ENCODE results near the gene UTY. TPM values are rescaled to one million over a fixed set of nuclear protein-coding genes. Genes with fewer than 3 reads are reported as not detected.

Gene UTY
- total RNA-seq, 1 donor from 2014 or later = 31.9 TPM

DNA sequence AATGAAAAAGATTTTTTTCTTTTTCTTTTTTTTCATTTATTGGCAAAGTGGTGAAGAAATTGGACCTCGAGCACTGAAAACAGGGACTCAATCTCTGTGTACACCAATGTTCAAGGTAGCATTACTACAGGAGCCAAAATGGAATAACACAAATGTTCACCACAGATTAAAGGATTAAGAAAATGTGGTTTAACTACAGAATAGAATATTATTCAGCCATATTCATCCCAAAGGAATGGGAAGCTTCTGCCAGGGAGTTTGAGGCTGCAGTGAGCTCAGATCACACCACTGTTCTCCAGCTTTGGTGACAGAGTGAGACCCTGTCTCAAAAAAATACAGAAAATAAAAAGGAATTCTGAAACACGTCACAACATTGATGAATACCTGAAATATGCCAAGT, 81.0 kb downstream of the UTY start:
- no peaks in the 10 kb centered on the region for H3K36me3 ChIP-seq
- H3K27me3 ChIP-seq = no peaks in the 10 kb centered on the region
- TF ChIP-seq, protein P1, sequence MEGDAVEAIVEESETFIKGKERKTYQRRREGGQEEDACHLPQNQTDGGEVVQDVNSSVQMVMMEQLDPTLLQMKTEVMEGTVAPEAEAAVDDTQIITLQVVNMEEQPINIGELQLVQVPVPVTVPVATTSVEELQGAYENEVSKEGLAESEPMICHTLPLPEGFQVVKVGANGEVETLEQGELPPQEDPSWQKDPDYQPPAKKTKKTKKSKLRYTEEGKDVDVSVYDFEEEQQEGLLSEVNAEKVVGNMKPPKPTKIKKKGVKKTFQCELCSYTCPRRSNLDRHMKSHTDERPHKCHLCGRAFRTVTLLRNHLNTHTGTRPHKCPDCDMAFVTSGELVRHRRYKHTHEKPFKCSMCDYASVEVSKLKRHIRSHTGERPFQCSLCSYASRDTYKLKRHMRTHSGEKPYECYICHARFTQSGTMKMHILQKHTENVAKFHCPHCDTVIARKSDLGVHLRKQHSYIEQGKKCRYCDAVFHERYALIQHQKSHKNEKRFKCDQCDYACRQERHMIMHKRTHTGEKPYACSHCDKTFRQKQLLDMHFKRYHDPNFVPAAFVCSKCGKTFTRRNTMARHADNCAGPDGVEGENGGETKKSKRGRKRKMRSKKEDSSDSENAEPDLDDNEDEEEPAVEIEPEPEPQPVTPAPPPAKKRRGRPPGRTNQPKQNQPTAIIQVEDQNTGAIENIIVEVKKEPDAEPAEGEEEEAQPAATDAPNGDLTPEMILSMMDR (IDR thresholded peaks at IDR 0.05) = no peak
- H3K4me3 ChIP-seq = no peak overlapping the region
- H3K9me3 ChIP-seq = no peaks in the 10 kb centered on the region
- H3K27ac ChIP-seq = no peak overlapping the region
- intact Hi-C loops (cut with DNase I) = no loop called here
- DNase-seq (no peak), ATAC-seq (no peak)
- no peaks in the 10 kb centered on the region for H3K4me1 ChIP-seq

DNA sequence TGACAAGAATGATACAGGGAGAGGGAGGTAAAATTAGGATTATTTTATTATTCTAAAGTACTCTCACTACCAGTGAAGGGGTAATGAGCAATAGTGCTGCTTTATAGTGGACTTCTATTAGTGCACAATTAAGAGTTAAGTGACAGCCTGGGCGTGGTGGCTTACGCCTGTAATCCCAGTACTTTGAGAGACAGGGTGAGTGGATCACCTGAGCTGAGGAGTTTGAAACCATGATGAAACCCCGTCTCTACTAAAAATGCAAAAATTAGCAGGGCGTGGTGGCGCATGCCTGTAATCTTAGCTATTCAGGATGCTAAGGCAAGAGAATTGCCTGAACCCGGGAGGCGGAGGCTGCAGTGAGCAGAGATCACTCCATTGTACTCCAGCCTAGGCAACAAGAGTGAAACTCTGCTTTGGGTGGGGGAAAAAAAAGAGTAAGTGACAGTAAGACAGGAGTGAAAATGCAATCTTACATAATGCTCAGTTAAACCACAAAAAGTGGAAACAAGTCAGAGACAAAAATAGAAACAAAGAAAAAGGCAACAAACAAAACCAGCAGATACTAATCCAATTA, 98.6 kb downstream of the UTY start:
- intact Hi-C loops (cut with DNase I) = no loop called here
- no peak for ATAC-seq
- H3K36me3 ChIP-seq = no peaks in the 10 kb centered on the region
- H3K4me1 ChIP-seq = no peaks in the 10 kb centered on the region
- TF ChIP-seq, protein P1 (IDR thresholded peaks at IDR 0.05) = no peak
- no peak for DNase-seq
- H3K27ac ChIP-seq = no peak overlapping the region
- H3K27me3 ChIP-seq = no peaks in the 10 kb centered on the region
- H3K4me3 ChIP-seq = no peak overlapping the region
- H3K9me3 ChIP-seq = no peaks in the 10 kb centered on the region

DNA sequence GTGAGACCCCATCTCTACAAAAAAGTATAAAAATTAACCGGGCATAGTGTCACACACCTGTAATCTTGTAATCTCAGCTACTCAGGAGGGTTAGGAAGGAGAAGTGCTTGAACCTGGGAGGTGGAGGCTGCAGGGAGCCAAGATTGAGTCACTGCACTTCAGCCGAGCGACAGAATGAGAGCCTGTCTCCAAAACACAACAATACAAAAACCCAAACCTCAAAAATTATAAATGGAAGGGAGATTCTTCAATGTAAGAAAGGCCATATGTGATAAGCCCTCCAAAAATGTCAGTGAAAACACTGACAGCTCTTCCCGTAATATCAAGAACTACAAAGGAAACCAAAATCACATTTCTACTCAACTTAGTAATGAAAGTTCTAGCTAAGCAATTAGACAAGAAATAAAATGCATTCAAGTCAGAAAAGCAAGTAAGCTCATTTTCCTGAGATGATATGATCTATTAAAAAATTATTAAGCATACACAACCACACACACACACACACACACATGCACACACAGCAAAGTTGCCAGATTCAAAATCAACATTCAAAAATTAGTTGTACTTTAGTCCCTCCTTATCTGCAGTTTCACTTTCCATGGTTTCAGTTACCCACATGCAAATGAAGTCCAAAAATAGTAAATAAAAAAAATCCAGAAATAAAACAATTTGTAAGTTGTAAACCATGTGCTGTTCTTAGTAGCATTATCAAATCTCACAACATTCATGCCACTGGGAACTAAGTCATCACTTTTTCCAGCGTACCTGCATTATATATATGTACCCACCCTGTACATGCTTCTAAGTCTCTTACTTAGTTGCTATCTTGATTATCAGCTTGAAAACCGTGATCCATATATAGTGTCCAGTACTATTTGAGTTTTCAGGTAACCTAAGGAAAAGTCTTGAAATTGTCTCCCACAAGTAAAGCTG, 108.7 kb downstream of the UTY start:
- Histone ChIP-seq H3K36me3 (peaks cover 5% of the 10 kb centered on the region), H3K27me3 (no peaks in the 10 kb centered on the region), H3K27ac (no peak overlapping the region), H3K4me1 (no peaks in the 10 kb centered on the region), H3K9me3 (no peaks in the 10 kb centered on the region), H3K4me3 (no peak overlapping the region)
- ATAC-seq = no peak
- TF ChIP-seq, protein P1 (IDR thresholded peaks at IDR 0.05) = no peak
- intact Hi-C loops (cut with DNase I) = no loop called here
- DNase-seq = no peak

DNA sequence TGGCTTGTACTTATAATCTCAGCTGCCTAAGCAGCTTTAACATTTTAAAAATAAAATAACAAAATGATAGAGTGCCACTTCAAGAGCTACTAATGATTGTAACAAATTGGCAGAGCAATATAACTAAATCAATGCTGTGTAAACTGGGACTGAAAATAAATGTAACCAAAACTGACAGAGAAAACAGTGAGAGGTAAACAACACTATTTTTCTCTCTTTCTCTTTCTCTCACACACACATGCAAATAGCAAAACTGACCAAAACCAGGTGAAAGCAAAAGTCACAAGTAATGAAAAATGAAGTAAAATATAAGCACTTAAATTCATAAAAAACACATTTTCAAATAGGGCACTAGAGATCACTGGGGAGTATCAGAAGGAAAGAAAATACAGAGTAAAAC, 109.6 kb downstream of the UTY start:
- Histone ChIP-seq H3K27me3 (no peaks in the 10 kb centered on the region), H3K9me3 (no peaks in the 10 kb centered on the region), H3K4me1 (no peaks in the 10 kb centered on the region), H3K27ac (no peak overlapping the region), H3K4me3 (no peak overlapping the region), H3K36me3 (peaks cover 5% of the 10 kb centered on the region)
- TF ChIP-seq, protein P1 (IDR thresholded peaks at IDR 0.05) = no peak
- intact Hi-C loops (cut with DNase I) = no loop called here
- ATAC-seq (no peak), DNase-seq (no peak)

DNA sequence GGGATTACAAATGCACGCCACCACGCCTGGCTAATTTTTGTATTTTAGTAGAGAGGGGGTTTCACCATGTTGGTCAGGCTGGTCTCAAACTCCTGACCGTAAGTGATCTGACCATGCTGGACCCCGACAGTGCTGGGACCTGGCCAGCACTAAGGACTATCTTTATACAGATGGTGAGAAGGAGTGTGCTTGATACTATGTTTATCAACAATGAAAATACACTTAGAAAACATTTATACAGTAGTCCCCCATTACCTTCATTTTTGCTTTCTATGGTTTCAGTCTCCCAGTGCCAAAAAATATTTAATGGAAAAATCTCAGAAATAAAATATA, 111.4 kb downstream of the UTY start:
- no peak for DNase-seq
- no peak for ATAC-seq
- Histone ChIP-seq H3K4me3 (no peak overlapping the region), H3K36me3 (peaks cover 5% of the 10 kb centered on the region), H3K27ac (no peak overlapping the region), H3K27me3 (no peaks in the 10 kb centered on the region), H3K4me1 (no peaks in the 10 kb centered on the region), H3K9me3 (no peaks in the 10 kb centered on the region)
- TF ChIP-seq, protein P1 (IDR thresholded peaks at IDR 0.05) = no peak
- intact Hi-C loops (cut with DNase I) = no loop called here

Measured in upper lobe of right lung (tissue), 1 donor.